PC-9 (cell line): ENCODE measurements around the gene EBNA1BP2.

ENCODE experiments used
- EZH2 ChIP-seq: fragments of 200-600 bp; sonication (generic); IDR thresholded peaks from 2 replicates; pipeline ENCODE4 v1.8.0; 2017; ENCODE audit warnings: antibody characterized with exemption, low read depth
- TF ChIP-seq, protein P1 (sequence below): fragments of 200-600 bp; sonication (generic); conservative IDR thresholded peaks from 2 replicates; pipeline ENCODE4 v1.6.1; 2017; ENCODE audit warnings: mixed run types, antibody characterized with exemption, mild to moderate bottlenecking, moderate library complexity

DNA sequence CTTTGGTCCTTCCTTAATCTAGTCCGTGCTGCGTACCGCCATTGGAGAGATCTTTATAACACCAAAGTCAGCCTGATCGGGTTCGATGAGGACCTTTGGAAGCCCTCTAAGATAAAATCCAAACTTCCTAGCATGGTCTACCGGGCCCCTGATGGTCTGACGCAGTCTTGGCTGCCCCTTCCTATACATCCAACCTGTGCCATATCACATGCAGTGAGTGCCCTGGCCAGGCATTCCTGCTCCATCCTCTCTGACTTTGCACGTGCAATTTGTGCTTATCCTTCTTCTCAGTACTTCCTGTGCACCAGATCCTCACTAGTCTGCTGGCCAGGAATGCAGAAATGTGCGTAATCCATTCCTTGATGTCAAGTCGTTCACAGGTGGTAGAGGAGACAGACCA is 45.7 kb upstream of the EBNA1BP2 start:
- TF ChIP-seq, protein P1, sequence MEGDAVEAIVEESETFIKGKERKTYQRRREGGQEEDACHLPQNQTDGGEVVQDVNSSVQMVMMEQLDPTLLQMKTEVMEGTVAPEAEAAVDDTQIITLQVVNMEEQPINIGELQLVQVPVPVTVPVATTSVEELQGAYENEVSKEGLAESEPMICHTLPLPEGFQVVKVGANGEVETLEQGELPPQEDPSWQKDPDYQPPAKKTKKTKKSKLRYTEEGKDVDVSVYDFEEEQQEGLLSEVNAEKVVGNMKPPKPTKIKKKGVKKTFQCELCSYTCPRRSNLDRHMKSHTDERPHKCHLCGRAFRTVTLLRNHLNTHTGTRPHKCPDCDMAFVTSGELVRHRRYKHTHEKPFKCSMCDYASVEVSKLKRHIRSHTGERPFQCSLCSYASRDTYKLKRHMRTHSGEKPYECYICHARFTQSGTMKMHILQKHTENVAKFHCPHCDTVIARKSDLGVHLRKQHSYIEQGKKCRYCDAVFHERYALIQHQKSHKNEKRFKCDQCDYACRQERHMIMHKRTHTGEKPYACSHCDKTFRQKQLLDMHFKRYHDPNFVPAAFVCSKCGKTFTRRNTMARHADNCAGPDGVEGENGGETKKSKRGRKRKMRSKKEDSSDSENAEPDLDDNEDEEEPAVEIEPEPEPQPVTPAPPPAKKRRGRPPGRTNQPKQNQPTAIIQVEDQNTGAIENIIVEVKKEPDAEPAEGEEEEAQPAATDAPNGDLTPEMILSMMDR = no peak
- no peak for TF ChIP-seq EZH2
